ENCODE results near the gene MYO1F.
"Not testable (repeated sequence)": the region's sequence is repeated elsewhere in the genome, so short reads cannot be mapped to it uniquely, and the experiment has no call there.

MYO1F gene

GRCh38 chr19:8564866-8565265, 12.4 kb downstream of the MYO1F start:
- not testable (repeated sequence) for DNase-seq (ENCODE audit: low read depth)

- no peak for DNase-seq (ENCODE audit: low read depth)
These were observed 16.0 kb downstream of the MYO1F start for GRCh38 chr19:8561075-8561764.

GRCh38 chr19:8558325-8558724, 18.9 kb downstream of the MYO1F start:
- no peak for DNase-seq (ENCODE audit: low read depth)

GRCh38 chr19:8557642-8558238, 19.5 kb downstream of the MYO1F start:
- DNase-seq (ENCODE audit: low read depth) = no peak

- DNase-seq (ENCODE audit: low read depth) = not testable (repeated sequence)
These were observed 23.5 kb downstream of the MYO1F start for GRCh38 chr19:8553729-8554128.

GRCh38 chr19:8552810-8553209, 24.4 kb downstream of the MYO1F start:
- no peak for DNase-seq (ENCODE audit: low read depth)

- no peak for DNase-seq (ENCODE audit: low read depth)
These were observed 27.2 kb downstream of the MYO1F start for GRCh38 chr19:8550070-8550469.

GRCh38 chr19:8545743-8546142, 31.5 kb downstream of the MYO1F start:
- DNase-seq (ENCODE audit: low read depth) = no peak

GRCh38 chr19:8544168-8544567, 33.1 kb downstream of the MYO1F start:
- no peak for DNase-seq (ENCODE audit: low read depth)

- no peak for DNase-seq (ENCODE audit: low read depth)
These were observed 37.6 kb downstream of the MYO1F start for GRCh38 chr19:8539621-8540149.

GRCh38 chr19:8537099-8537498, 40.1 kb downstream of the MYO1F start:
- no peak for DNase-seq (ENCODE audit: low read depth)

- no peak for DNase-seq (ENCODE audit: low read depth)
These were observed 41.0 kb downstream of the MYO1F start for GRCh38 chr19:8536282-8536681.

GRCh38 chr19:8532225-8532624, 45.0 kb downstream of the MYO1F start:
- no peak for DNase-seq (ENCODE audit: low read depth)

- DNase-seq (ENCODE audit: low read depth) = no peak
These were observed 45.8 kb downstream of the MYO1F start for GRCh38 chr19:8531470-8531869.

GRCh38 chr19:8530061-8530679, 47.1 kb downstream of the MYO1F start:
- DNase-seq (ENCODE audit: low read depth) = no peak

- no peak for DNase-seq (ENCODE audit: low read depth)
These were observed 47.8 kb downstream of the MYO1F start for GRCh38 chr19:8529369-8530006.

GRCh38 chr19:8528500-8528899, 48.7 kb downstream of the MYO1F start:
- no peak for DNase-seq (ENCODE audit: low read depth)

GRCh38 chr19:8526345-8527091, 50.7 kb downstream of the MYO1F start:
- no peak for DNase-seq (ENCODE audit: low read depth)

- DNase-seq (ENCODE audit: low read depth) = no peak
These were observed 51.9 kb downstream of the MYO1F start for GRCh38 chr19:8525401-8525684.

GRCh38 chr19:8519388-8519787, 57.9 kb downstream of the MYO1F start:
- no peak for DNase-seq (ENCODE audit: low read depth)

- DNase-seq (ENCODE audit: low read depth) = no peak
These were observed 58.7 kb downstream of the MYO1F start for GRCh38 chr19:8518536-8518935.

Data from activated T-cell treated with anti-CD3 and anti-CD28 coated beads for 1 hour (primary cell).